ENCODE results near the gene RAP1A.
A peak's percentile ranks its signal among the peaks of the same experiment; 100 is the strongest.

The RAP1A gene

DNA sequence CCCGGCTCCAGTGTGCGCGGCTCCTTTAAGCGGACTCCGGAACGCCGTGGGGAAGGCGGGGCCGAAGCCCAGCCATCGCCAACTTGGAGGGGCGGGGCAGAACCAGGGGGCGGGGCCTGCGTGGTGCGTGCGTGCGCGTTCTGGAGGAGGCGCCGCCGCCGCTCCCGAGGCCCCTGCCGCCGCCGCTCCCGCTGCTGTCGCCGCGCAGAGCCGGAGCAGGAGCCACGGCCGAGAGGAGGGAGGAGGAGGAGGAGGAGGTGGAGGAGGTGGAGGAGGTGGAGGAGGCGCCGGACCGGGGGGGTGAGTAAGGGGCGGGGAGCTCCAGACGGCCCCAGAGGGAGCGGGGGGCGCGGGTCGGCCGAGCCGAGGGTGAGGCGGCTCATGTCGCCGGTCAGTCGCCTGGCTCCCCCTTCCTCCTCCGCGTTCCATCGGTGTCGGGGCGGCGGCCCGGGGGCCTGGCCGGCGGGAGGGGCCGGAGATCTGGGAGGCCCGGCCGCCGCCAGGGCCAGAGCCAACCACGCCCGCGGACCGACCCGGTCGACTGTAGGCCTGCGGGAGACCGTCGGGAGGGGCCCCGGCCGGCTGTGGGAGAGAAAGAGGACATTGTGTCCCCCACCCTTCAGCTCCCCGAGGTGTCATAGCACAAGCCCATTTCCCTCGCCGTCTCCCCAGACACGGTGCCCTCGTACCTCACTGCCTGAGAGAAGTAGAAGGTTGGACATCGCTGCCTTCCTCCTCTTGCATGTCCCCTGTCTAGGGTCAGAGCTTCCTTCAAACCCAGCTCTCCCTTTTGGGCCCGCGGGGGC is at the start of gene RAP1A:
TSS of gene RAP1A (plus strand) at position 155 of the 806 bp plus-strand sequence. CDS start 71,572 bp downstream, outside the sequence.
- peak; percentile 89 for DNase-seq (ENCODE audit: low read depth, low spot score)

DNA sequence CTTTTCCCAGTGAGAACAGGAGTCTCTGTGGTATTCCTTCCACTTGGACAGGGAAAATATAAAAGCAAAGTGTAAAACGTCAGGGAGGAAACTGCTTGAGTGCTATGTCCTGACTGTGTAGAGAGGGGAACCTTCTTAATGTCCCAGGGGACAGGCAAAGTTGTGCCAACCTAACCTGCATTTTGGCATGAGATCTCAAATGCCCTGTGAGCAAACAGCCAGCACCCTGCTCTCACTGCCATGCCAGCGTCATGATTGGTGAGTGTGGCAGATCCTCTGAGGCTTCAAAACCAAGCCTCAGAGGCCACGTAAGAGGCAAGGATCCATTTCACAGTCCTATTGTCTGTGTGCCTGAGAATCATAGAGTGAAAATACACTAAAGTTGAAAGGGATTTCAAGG is 49.7 kb upstream of the RAP1A start:
- no peak for DNase-seq (ENCODE audit: low read depth, low spot score)

DNA sequence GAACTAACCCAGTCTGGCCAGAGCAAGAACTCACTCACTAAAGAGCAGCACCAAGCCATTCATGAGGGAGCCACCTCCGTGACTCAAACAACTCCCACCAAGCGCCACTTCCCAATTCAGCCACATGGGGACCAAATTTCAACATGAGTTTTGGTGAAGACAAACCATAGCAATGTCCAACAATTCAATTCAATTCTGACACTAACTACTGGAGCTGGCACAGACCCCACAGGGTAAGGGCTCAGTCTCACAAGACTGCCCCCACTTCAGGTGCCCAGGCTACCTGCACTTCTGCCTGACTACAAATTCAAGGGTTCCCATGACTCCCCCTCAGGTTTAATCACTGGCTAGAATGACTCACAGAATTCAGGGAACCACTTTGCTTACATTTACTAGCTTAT is 48.8 kb upstream of the RAP1A start:
- DNase-seq (ENCODE audit: low read depth, low spot score) = peak; percentile 39

DNA sequence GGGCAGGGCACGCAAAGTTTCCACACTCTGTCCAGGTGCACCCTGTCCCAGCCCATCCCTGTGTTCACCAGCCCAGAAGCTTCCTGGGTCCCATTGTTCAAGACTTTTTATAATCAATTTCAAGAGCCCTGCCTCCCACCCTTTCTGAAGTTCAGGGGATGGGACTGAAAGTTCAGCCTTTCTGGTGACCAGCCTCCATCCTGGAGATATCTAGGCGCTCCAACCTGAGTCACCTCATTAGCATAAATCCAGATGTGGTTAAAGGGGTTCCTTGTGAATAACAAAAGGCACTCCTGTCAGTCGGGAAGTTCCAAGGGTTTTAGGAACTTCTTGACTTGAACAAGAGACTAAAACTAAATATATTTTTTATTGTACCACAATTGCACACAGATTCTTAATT is 48.4 kb upstream of the RAP1A start:
- DNase-seq (ENCODE audit: low read depth, low spot score) = no peak

DNA sequence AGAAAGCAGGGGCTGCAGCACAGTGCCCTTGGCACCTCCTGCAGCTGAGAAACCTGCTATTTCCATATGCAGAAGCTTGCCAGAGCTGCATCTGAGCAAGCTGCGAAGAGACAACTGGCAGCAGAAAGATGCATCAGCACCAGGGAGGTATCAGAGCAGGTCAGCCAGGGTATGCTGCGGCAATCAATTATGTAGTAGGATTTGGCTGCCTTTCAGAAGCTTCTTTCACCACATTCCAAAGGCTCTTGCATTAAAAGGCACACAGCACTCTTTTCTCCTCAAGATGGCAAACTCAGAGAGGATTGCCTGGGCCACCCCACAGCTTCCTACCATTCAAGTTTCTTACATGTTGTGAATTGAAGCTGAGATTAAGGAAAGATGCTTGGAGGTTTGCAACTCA is 47.6 kb upstream of the RAP1A start:
- no peak for DNase-seq (ENCODE audit: low read depth, low spot score)

DNA sequence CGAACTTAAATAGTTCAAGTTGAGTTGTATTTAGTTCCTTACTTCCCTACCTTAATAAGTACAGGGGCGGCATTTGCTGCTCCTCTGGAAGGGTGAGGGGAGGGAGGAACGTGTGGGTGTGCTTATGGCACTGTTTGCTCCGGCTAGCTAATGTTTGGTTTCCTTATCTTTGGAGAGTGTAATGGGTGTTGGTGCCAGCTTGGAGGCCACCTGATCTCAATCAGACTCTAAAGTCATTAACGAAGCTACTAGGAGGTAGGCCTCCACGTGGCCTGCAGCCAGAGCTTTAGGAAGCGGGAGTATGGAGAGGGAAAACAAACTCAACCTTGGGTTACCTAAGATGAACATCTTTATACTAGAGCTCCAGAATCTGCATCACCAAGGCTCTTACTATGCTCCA is 43.0 kb upstream of the RAP1A start:
- DNase-seq (ENCODE audit: low read depth, low spot score) = no peak

DNA sequence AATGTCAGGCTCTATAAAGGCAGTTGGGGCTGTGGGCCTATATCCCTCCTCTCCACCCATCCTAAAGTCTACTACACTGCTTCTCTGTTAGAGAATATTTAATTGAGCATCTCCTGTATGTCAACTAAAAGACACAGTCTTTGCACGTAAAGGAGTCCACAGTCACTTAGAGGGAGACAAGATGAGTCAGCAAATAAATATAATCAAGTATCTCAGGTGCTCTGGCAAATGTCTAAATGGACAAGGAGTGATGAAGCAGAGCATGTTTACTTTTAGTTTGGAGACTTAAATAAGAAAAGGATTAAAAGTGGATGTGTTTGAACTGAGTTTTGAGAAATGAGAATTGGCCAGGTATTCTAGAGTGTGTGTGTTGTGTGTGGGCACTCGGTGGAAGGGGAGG is 41.8 kb upstream of the RAP1A start:
- DNase-seq (ENCODE audit: low read depth, low spot score) = no peak

DNA sequence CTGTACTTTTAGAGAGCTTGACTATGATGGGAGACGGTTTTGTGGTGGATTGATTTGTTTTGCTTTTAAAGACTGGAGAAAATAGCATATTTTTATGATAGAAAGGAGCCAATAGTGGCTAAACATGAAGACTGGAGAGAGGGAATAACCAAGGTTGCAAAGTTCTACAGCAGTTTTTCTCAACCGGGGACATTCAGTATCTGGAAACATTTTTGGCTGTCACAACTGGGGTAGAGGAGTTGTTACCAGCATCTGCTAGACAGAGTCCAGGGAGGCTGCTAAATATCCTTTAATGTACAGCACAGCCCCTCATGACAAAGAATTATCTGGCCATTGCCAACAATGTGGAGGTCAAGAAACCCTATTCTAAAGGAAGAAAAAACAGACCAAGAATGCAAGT is 38.4 kb upstream of the RAP1A start:
- DNase-seq (ENCODE audit: low read depth, low spot score) = no peak

DNA sequence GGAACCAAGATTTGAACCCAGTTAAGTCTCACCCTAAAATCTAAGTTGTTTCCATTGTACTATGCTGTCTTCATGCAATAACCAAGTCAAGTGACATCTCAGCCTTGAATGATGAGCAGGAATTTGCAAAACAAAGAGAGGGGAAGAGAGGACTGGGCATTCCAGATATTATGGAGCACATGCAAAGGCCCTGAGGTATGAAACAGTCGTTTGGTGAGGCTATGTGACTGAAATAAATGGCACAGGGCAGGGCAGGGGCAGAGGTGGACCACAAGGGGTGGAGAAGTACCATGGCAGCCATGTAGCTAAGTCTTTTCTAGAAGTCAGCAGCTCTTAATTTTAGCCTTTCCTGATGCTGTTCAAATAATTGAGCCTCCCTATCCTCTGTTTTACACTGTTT is 37.6 kb upstream of the RAP1A start:
- DNase-seq (ENCODE audit: low read depth, low spot score) = no peak

DNA sequence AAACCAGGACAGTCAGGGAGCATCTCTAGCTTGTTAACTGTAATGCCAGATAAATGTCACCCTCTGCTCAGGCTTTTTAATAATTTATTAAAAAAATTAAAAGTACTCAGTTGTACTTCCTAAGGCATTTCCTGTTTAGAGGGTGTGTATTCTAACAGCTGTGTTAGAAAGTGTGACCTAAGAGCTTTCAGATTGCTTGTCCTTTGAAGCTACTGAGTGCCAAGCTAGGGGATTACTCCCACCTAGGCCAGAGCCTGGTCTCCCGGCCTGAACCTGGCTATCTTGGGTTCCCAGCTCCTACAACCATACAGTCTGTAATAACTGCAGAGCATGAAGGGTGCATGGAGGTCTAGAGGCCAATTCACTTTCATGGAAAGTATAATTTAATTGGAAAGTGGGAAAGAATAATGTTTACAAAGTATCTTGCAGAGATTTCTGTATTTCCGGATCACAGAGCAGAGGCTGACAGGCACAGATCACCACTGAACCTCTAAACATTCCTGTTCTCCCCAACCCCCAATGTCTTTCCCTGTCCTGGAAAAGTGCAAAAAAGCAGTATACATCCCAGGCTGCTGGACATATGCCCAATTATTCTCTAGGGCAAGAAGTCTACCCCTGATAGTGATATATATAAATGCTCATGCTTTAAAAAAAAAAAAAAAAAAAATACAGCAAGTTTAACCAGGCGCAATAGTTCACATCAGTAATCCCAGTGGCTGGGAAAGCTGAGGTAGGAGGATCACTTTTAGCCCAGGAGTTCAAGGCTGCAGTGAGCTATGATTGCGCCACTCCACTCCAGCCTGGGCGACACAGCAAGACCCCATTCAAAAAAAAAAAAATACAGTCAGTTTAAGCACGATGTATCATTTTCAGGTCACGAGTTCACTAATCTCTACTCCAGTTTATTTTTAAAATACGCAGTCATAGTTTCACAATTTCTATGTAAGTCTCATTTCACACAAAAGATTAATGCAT is 36.7 kb upstream of the RAP1A start:
- DNase-seq (ENCODE audit: low read depth, low spot score) = no peak

DNA sequence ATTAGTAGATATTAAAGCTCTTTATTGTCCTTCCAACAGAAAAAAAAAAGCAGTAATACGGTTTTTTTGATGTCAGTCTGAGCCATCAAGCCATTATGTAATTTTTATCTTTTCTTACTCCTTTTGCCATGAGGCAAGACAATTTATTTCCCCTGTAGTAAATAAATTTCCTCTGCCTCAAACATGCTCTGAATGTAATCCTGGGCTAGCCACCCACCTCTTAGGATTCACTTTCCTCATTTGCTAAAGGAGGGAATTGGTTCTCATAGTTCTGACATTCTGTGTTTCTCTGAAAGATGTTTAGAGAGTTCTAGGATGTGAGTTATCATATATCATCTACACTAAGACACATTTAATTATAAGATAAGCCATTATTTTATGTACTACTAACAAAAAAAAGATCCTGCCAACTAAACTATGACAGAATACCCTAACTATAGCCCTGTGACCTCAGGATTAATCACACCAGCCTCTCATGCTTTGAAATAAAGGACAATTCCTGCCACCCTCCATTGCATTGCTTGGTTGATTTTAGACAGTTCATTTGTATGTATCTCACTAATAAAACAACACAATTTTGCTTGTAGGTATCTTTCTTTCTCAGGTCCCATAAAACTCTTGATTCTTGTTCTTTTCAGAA is 34.0 kb upstream of the RAP1A start:
- DNase-seq (ENCODE audit: low read depth, low spot score) = no peak

DNA sequence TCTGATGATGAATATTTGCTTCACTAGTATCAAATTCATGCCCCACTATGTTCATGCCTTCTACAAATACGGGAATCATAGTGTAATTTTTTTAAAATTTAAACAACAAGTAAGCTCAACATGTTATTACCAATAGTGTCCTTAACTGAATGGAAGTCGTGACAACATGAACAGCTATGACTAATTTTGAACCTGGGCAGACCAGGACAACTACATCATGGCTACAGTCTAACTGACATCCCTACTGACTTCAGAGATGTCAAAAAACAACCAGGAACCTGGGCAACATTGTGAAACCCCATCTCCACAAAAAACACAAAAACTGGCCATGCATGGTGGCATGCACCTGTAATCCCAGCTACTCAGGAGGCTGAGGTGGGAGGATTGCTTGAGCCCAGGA is 33.5 kb upstream of the RAP1A start:
- DNase-seq (ENCODE audit: low read depth, low spot score) = no peak

DNA sequence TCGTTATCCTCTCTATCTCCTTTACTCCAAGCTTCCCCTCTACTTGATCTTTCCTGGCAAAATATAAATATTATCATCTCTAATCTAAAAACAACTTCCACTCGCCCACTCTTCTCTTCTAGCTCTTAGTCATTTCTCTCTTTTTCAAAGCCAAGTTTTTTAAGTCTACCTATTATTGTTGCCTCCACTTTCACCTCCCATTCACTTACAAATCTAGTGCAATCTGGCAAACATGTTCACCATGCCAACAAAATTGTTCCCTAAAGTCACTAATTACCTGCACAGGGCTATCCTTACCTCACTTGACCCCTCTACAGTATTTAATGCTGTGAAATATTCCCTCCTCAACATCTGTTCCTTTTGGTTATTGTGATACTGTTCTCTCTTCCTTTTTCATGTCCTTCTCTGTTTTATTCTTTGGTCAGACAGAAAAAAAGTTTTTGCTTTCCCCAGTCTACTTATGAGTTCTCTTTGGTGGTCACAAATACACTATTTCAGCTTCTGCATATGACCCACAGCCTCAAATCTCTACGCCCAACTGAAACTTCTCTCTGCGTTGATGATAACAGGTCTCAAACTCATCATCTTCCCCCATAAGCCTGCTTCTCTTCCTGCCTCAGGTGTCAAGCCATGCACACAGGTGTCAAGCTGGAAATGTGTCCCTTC is 31.9 kb upstream of the RAP1A start:
- no peak for DNase-seq (ENCODE audit: low read depth, low spot score)

DNA sequence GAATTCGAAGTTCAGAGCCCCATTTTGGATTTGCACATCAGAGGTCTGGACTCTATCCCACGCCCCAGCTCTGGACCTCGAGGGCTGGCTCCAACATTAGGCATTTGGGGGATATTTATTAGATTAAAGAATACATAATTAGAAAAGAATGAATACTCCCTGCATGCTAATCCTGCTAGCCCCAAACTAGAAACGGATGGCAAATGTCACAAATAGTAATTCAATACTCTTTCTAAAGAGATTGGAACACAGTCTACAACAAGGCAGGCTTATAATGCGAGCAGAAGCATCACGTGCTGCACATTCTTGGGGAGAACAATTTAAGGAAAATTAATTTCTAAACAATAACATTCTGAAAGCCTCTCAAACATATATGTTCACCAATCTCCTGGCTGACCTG is 27.7 kb upstream of the RAP1A start:
- DNase-seq (ENCODE audit: low read depth, low spot score) = no peak

DNA sequence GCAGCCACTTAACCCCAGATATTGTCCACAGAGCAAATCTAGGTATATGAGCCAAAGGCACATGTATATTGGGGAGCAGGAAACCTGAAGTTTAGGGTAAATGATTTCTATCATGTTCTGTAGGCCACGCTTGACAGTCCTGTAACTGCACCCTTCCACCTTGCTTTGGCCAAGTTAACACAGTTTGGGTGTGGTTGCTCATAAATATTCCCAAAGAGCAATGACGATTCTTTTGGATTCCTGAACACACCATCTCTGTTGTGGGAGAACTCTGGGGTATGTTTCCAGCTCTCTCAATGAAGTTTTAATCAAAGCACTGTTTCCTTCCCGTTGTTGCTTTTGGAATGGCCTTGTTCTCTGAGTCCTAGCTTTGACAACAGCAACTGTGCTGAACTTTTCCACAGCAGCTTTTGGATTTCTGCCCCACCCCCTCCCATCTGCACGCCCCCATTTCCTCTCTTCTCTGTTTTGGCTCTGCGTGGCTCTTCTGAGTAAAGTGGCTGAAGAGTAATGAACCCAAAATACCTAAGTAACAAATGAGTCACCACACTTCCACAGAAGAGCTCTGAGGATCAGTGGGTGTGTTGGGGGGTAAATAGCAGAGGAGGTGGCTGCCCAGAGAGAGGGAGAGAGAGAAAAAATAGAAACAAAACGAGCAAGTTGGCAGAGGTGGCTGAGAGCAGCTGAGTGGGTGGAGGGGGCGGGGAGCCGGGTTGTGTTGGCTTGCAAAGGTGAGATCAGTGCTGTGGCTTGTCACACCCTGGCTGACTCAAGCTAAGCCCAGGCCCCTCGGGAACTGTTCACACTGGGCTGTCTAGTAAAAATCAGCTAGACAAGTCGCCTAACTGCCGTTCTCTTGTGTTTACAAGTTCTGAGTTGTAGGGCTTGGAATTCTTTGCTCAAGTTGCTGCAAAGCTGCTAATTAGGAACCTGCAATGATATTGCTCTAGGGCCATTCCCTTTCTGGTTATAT is 26.9 kb upstream of the RAP1A start:
- peak; percentile 89 for DNase-seq (ENCODE audit: low read depth, low spot score)

DNA sequence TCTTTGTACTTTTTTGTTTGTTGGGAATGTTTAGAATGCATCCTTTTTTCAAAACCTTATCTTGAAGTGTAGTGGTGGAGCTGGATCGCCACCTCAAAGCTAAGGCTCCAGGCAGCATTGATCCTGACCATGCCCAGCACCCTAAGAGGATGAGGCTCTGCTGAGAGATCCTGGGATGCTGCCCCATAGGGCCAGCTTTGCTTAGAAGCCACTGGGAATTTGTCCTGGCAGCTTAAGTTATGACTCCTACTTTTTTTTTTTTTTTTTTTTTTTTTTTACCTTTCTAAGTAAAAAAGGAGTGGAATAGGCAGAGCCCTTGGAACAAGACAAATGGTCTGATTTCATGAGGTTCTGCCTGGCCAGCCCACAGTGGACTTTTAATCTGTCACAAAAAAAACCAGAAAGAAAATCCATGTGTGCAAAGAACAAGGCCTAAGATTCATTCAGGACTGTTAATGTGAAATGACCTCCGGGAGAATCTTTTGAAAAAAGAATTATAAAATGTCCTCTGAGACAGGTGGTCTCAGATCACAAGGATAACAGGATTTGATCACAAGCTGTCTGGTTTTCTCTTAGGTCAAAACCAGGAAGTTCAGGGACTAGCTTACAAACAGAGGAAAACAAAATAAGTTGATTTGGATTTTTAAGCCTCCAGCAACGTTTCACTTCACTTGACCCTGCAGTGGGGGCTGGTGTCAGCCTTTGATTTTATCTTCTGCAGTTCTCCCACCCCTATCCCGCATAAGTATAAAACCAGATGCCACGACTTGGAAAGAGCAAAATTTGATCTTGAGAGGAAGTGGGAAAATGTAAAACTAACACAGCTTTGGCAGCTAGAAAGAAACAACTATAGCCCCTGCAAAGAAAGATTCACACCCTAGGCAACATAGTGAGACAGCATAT is 25.9 kb upstream of the RAP1A start:
- no peak for DNase-seq (ENCODE audit: low read depth, low spot score)

DNA sequence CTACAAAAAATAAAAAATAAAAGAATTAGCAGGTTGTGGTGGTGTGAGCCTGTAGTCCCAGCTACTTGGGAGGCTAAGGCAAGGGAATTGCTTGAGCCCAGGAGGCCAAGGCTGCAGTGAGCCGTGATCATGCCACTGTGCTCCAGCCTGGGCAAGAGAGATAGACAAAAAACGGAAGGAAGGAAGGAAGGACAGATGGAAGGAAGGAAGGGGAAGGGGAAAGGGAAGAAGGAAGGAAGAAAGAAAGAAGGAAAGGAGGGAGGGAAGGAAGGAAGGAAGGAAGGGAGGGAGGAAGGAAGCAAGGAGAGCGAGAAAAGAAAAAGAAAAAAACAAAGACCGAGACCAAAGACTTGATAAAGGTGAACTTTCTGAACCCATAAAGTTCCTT is 25.3 kb upstream of the RAP1A start:
- DNase-seq (ENCODE audit: low read depth, low spot score) = no peak

DNA sequence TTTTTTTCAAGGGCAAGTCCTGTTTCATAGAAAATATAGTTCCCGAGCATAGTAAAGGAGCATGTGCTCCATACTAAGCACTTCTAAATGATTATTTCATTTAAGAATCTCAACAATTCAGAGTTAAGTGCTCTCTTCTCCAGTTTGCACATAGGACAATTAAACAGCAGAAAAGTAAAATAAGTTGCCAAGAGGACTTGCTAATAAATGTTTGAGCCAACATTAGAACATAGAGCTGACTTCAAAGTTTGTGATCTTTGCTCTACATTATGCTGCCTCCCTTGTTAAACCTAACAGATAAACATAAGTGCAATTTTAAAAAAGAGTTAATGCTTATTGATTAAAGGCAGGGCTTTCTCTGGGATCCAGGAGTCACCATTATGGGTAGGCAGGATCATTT is 23.8 kb upstream of the RAP1A start:
- DNase-seq (ENCODE audit: low read depth, low spot score) = no peak

DNA sequence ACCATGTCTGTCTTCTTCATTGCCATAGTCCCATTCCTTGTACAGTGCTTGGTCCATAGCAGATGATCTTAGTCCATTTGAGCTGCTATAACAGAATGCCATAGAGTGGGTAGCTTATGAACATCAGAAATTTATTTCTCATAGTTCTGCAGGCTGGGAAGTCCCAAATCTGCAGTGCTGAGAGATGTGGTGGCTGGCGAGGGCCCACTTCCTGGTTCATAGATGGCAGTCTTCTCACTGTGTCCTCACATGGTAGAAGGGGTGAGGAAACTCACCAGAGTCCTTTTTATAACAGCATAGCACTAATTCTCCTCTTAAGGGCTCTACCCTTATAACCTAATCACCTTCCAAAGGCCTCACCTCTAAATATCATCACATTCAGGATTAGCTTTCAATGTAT is 23.1 kb upstream of the RAP1A start:
- DNase-seq (ENCODE audit: low read depth, low spot score) = no peak
